HEK293 (cell line): ENCODE measurements around the gene PDE11A.

ENCODE experiments used
- CTCF ChIA-PET: fragments of 350-600 bp; formaldehyde crosslinking; extraction: SDS; loops from one replicate; lab custom pipeline; 2021; ENCODE audit warnings: antibody characterized with exemption; lab: Yijun Ruan, JAX
- POLR2A ChIA-PET: fragments of 300-600 bp; formaldehyde crosslinking; extraction: SDS; loops from one replicate; lab custom pipeline; 2020; ENCODE audit warnings: antibody characterized with exemption, inconsistent platforms; lab: Yijun Ruan, JAX
- H3K27ac ChIP-seq: fragments of 200-500 bp; sonication (Bioruptor generic); 2 replicates; pipeline ENCODE4 v1.5.1; 2014; ENCODE audit warnings: low read depth, low read length, control low read depth, inconsistent platforms; ENCODE audit errors: extremely low read depth
- H3K36me3 ChIP-seq, 2 experiments: fragments of 200-500 bp in 1 of 2; sonication (Bioruptor generic) in 1 of 2; 1 replicate in 1 of 2; 2 replicates in 1 of 2; pipeline ENCODE4 v1.5.1; 2014 to 2017; ENCODE audit warnings: inconsistent platforms in 2 of 2, low read length in 2 of 2; ENCODE audit not compliant: control insufficient read depth in 2 of 2, insufficient read depth in 1 of 2
- H3K4me1 ChIP-seq: fragments of 200-500 bp; sonication (Bioruptor generic); 2 replicates; pipeline ENCODE4 v1.5.1; 2014; ENCODE audit warnings: mild to moderate bottlenecking, low read length, inconsistent platforms; ENCODE audit not compliant: control insufficient read depth, insufficient read depth
- H3K4me3 ChIP-seq: 2 replicates; pipeline ENCODE4 v1.5.1; 2011; ENCODE audit warnings: low read depth, mild to moderate bottlenecking, control low read depth, low read length, moderate library complexity
- H3K9me3 ChIP-seq: fragments of 200-500 bp; sonication (Bioruptor generic); 2 replicates; pipeline ENCODE4 v1.5.1; 2014; ENCODE audit warnings: low read depth, low read length, inconsistent platforms; ENCODE audit not compliant: control insufficient read depth, insufficient read depth
- GLI4 ChIP-seq: fragments of 450-650 bp; formaldehyde crosslinking; IDR thresholded peaks from 2 replicates; pipeline ENCODE4 v1.5.1; 2016; ENCODE audit warnings: missing biosample characterization, missing genetic modification characterization
- KLF16 ChIP-seq: fragments of 450-650 bp; formaldehyde crosslinking; IDR thresholded peaks from 2 replicates; pipeline ENCODE4 v1.5.1; 2017; ENCODE audit warnings: missing biosample characterization, missing genetic modification characterization
- PRDM1 ChIP-seq: fragments of 450-650 bp; formaldehyde crosslinking; IDR thresholded peaks from 2 replicates; pipeline ENCODE4; 2016; ENCODE audit warnings: missing biosample characterization, missing genetic modification characterization
- SP7 ChIP-seq: fragments of 450-650 bp; formaldehyde crosslinking; IDR thresholded peaks from 2 replicates; pipeline ENCODE4 v1.5.1; 2016; ENCODE audit warnings: missing biosample characterization, missing genetic modification characterization
- ZIC2 ChIP-seq: fragments of 450-650 bp; formaldehyde crosslinking; IDR thresholded peaks from 2 replicates; pipeline ENCODE4 v1.5.1; 2016; ENCODE audit warnings: missing biosample characterization, missing genetic modification characterization
- ZNF138 ChIP-seq: fragments of 450-650 bp; formaldehyde crosslinking; IDR thresholded peaks from 2 replicates; pipeline ENCODE4 v1.5.1; 2016; ENCODE audit warnings: missing biosample characterization, missing genetic modification characterization, borderline replicate concordance
- ZNF23 ChIP-seq: fragments of 450-650 bp; formaldehyde crosslinking; IDR thresholded peaks from 2 replicates; pipeline ENCODE4 v1.5.1; 2016; ENCODE audit warnings: missing biosample characterization, missing genetic modification characterization, borderline replicate concordance
- ZNF311 ChIP-seq: fragments of 450-650 bp; formaldehyde crosslinking; IDR thresholded peaks from 2 replicates; pipeline ENCODE4 v1.5.1; 2017; ENCODE audit warnings: missing biosample characterization, missing genetic modification characterization, borderline replicate concordance
- ZNF341 ChIP-seq: fragments of 450-650 bp; formaldehyde crosslinking; IDR thresholded peaks from 2 replicates; pipeline ENCODE4; 2016; ENCODE audit warnings: low read depth, missing biosample characterization, missing genetic modification characterization
- ZNF501 ChIP-seq: fragments of 450-650 bp; formaldehyde crosslinking; IDR thresholded peaks from 2 replicates; pipeline ENCODE4 v1.5.1; 2016; ENCODE audit warnings: missing biosample characterization, missing genetic modification characterization
- ZNF514 ChIP-seq: fragments of 450-650 bp; formaldehyde crosslinking; IDR thresholded peaks from 2 replicates; pipeline ENCODE4 v1.5.1; 2016; ENCODE audit warnings: missing biosample characterization, missing genetic modification characterization
- ZNF560 ChIP-seq: fragments of 450-650 bp; formaldehyde crosslinking; IDR thresholded peaks from 2 replicates; pipeline ENCODE4 v1.5.1; 2017; ENCODE audit warnings: missing biosample characterization, missing genetic modification characterization, borderline replicate concordance
- ZNF561 ChIP-seq: fragments of 450-650 bp; IDR thresholded peaks from 2 replicates; pipeline ENCODE4 v1.5.1; 2018; ENCODE audit warnings: missing biosample characterization, missing genetic modification characterization, borderline replicate concordance
- ZNF621 ChIP-seq: fragments of 450-650 bp; formaldehyde crosslinking; IDR thresholded peaks from 2 replicates; pipeline ENCODE4 v1.5.1; 2017; ENCODE audit warnings: missing biosample characterization, missing genetic modification characterization
- TF ChIP-seq, protein P1 (sequence below): fragments of 450-650 bp; formaldehyde crosslinking; IDR thresholded peaks from 2 replicates; pipeline ENCODE4 v1.5.0; 2017; ENCODE audit warnings: missing biosample characterization, missing genetic modification characterization, borderline replicate concordance
- TF ChIP-seq, protein P2 (sequence below): fragments of 450-650 bp; formaldehyde crosslinking; IDR thresholded peaks from 2 replicates; pipeline ENCODE4 v1.5.1; 2017; ENCODE audit warnings: missing biosample characterization, missing genetic modification characterization
- TF ChIP-seq, protein P3 (sequence below): fragments of 450-650 bp; formaldehyde crosslinking; IDR thresholded peaks from 2 replicates; pipeline ENCODE4 v1.5.1; 2016; ENCODE audit warnings: missing biosample characterization, missing genetic modification characterization
- TF ChIP-seq, protein P4 (sequence below): fragments of 450-650 bp; IDR thresholded peaks from 2 replicates; pipeline ENCODE4 v1.5.1; 2018; ENCODE audit warnings: missing biosample characterization, missing genetic modification characterization
- TF ChIP-seq, protein P5 (sequence below): fragments of 450-650 bp; formaldehyde crosslinking; IDR thresholded peaks from 2 replicates; pipeline ENCODE4 v1.5.1; 2016; ENCODE audit warnings: missing biosample characterization, missing genetic modification characterization

Gene PDE11A

DNA sequence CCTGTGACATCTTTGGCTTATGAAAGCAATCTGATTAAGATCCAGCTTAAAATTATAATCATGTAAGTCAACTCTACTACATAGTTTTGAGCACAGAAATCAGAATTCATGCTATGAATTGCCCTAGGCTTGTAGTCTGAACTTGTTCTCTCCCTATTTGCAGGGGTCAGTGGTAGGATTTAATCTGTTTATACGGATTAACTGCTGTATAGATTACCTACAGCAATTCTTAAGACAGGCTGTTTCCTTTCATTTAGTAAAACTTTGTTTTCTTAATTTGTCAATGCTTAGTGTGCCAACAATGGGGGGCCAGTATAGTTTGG, 287.9 kb downstream of the PDE11A start:
- H3K27ac ChIP-seq, result no peak overlapping the region
- H3K4me3 ChIP-seq, result no peak overlapping the region
- H3K4me1 ChIP-seq, result peaks cover 4% of the 10 kb centered on the region; the same call in 1 of the 2 replicates
- POLR2A ChIA-PET, result no interaction called here
- TF ChIP-seq ZNF341 (tag by site-specific recombination) (no peak), PRDM1 (tag by site-specific recombination) (no peak), GLI4 (no peak), SP7 (no peak), KLF16 (tag by site-specific recombination) (no peak)
- TF ChIP-seq, protein P1, sequence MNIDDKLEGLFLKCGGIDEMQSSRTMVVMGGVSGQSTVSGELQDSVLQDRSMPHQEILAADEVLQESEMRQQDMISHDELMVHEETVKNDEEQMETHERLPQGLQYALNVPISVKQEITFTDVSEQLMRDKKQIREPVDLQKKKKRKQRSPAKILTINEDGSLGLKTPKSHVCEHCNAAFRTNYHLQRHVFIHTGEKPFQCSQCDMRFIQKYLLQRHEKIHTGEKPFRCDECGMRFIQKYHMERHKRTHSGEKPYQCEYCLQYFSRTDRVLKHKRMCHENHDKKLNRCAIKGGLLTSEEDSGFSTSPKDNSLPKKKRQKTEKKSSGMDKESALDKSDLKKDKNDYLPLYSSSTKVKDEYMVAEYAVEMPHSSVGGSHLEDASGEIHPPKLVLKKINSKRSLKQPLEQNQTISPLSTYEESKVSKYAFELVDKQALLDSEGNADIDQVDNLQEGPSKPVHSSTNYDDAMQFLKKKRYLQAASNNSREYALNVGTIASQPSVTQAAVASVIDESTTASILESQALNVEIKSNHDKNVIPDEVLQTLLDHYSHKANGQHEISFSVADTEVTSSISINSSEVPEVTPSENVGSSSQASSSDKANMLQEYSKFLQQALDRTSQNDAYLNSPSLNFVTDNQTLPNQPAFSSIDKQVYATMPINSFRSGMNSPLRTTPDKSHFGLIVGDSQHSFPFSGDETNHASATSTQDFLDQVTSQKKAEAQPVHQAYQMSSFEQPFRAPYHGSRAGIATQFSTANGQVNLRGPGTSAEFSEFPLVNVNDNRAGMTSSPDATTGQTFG (tag by site-specific recombination), result no peak
- TF ChIP-seq, protein P2, sequence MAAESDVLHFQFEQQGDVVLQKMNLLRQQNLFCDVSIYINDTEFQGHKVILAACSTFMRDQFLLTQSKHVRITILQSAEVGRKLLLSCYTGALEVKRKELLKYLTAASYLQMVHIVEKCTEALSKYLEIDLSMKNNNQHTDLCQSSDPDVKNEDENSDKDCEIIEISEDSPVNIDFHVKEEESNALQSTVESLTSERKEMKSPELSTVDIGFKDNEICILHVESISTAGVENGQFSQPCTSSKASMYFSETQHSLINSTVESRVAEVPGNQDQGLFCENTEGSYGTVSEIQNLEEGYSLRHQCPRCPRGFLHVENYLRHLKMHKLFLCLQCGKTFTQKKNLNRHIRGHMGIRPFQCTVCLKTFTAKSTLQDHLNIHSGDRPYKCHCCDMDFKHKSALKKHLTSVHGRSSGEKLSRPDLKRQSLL (tag by site-specific recombination), result no peak
- TF ChIP-seq, protein P3, sequence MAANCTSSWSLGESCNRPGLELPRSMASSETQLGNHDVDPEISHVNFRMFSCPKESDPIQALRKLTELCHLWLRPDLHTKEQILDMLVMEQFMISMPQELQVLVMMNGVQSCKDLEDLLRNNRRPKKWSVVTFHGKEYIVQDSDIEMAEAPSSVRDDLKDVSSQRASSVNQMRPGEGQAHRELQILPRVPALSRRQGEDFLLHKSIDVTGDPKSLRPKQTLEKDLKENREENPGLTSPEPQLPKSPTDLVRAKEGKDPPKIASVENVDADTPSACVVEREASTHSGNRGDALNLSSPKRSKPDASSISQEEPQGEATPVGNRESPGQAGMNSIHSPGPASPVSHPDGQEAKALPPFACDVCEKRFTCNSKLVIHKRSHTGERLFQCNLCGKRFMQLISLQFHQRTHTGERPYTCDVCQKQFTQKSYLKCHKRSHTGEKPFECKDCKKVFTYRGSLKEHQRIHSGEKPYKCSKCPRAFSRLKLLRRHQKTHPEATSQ (tag by site-specific recombination), result no peak
- no peaks in the 10 kb centered on the region for H3K9me3 ChIP-seq
- H3K36me3 ChIP-seq, result no peaks in the 10 kb centered on the region
- CTCF ChIA-PET, result interaction anchor here (1.3 kb wide), 1 partner anchor 15 kb away, joined by 4 read pairs; no protein-coding TSS in a partner anchor

DNA sequence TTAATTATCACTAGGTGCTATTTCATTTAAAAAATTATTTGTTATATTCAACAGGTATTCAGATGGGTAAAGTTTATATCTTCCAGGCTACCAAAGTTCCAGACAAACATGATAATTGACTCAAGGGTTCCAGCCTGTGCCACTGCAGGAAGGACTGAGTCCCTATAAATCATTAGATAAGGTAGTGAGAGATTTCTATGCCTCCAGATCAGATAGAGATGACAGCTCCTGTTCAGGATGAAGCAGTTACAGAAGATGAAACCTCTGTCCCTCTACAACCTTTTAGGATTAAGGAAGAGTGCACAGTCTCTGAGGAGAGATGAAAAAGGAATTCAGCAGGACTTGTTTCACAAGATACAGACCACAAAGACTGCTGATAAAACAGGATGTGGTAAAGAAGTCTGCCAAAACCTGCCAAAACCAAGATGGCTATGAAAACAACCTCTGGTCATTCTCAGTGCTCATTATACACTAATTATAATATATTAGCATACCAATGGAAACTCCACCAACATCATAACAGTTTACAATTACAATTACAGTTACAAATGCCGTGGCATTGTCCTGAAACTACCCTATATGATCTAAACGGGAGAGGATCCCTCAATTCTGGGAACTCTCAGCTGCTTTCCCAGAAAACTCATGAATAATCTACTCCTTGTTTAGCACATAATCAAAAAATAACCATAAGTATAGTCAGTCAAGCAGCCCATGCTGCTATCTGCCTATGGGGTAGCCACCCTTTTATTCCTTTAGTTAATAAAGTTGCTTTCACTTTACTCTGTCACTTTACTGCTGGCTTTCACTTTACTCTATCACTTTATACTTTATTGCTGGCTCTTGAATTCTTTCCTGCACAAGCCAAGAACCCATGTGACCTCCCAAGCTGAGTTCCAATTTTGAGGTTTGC, 288.5 kb downstream of the PDE11A start:
- Histone ChIP-seq H3K4me1 (peaks cover 4% of the 10 kb centered on the region; the same call in 1 of the 2 replicates), H3K9me3 (no peaks in the 10 kb centered on the region), H3K27ac (no peak overlapping the region), H3K4me3 (no peak overlapping the region), H3K36me3 (no peaks in the 10 kb centered on the region)
- TF ChIP-seq ZNF621 (no peak), ZNF23 (tag by site-specific recombination) (no peak)
- ChIA-PET POLR2A (no interaction called here), CTCF (interaction anchor here (1.1 to 2.1 kb wide), 3 partner anchors 11 to 21 kb away, joined by 3 to 10 read pairs (median 4); no protein-coding TSS in a partner anchor)

DNA sequence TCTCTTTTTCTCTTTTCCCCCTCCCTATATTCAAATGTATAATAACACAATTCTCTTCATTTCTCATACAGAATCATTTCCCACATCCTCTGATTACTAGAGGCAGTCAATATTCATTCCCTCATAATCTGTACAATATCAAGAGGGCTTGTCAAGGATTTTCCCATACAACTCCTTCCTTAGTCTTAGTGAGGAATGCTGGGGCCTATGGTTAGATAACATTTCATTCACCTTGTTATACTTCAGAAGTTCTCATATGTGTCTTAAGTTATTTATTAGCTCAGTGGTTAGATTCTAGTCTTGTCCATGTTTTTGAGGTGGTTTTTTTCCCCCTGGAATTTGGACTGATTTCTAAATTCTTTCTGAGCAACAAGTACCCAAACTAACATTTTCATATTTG, 289.5 kb downstream of the PDE11A start:
- H3K9me3 ChIP-seq, result no peaks in the 10 kb centered on the region
- H3K4me1 ChIP-seq, result peaks cover 4% of the 10 kb centered on the region; the same call in 1 of the 2 replicates
- ChIA-PET CTCF (interaction anchor here (0.6 to 2.1 kb wide), 3 partner anchors 10 to 347 kb away, joined by 3 to 10 read pairs (median 3); no protein-coding TSS in a partner anchor), POLR2A (no interaction called here)
- H3K4me3 ChIP-seq, result no peak overlapping the region
- no peaks in the 10 kb centered on the region for H3K36me3 ChIP-seq
- no peak overlapping the region for H3K27ac ChIP-seq
- no peak for TF ChIP-seq ZNF514 (tag by site-specific recombination)
- no peak for TF ChIP-seq ZNF138 (tag by site-specific recombination)
- TF ChIP-seq, protein P4, sequence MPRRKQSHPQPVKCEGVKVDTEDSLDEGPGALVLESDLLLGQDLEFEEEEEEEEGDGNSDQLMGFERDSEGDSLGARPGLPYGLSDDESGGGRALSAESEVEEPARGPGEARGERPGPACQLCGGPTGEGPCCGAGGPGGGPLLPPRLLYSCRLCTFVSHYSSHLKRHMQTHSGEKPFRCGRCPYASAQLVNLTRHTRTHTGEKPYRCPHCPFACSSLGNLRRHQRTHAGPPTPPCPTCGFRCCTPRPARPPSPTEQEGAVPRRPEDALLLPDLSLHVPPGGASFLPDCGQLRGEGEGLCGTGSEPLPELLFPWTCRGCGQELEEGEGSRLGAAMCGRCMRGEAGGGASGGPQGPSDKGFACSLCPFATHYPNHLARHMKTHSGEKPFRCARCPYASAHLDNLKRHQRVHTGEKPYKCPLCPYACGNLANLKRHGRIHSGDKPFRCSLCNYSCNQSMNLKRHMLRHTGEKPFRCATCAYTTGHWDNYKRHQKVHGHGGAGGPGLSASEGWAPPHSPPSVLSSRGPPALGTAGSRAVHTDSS, result no peak
- TF ChIP-seq GLI4, result no peak
- TF ChIP-seq, protein P5, sequence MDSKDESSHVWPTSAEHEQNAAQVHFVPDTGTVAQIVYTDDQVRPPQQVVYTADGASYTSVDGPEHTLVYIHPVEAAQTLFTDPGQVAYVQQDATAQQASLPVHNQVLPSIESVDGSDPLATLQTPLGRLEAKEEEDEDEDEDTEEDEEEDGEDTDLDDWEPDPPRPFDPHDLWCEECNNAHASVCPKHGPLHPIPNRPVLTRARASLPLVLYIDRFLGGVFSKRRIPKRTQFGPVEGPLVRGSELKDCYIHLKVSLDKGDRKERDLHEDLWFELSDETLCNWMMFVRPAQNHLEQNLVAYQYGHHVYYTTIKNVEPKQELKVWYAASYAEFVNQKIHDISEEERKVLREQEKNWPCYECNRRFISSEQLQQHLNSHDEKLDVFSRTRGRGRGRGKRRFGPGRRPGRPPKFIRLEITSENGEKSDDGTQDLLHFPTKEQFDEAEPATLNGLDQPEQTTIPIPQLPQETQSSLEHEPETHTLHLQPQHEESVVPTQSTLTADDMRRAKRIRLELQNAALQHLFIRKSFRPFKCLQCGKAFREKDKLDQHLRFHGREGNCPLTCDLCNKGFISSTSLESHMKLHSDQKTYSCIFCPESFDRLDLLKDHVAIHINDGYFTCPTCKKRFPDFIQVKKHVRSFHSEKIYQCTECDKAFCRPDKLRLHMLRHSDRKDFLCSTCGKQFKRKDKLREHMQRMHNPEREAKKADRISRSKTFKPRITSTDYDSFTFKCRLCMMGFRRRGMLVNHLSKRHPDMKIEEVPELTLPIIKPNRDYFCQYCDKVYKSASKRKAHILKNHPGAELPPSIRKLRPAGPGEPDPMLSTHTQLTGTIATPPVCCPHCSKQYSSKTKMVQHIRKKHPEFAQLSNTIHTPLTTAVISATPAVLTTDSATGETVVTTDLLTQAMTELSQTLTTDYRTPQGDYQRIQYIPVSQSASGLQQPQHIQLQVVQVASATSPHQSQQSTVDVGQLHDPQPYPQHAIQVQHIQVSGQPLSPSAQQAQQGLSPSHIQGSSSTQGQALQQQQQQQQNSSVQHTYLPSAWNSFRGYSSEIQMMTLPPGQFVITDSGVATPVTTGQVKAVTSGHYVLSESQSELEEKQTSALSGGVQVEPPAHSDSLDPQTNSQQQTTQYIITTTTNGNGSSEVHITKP, result no peak
- no peak for TF ChIP-seq ZNF561
- TF ChIP-seq ZNF311 (tag by site-specific recombination), result no peak
- TF ChIP-seq ZNF560 (tag by site-specific recombination), result no peak
- TF ChIP-seq ZNF501 (tag by site-specific recombination), result no peak
- no peak for TF ChIP-seq ZIC2 (tag by site-specific recombination)
- no peak for TF ChIP-seq ZNF341 (tag by site-specific recombination)
